HL-60 (cell line): ENCODE results near the gene DIAPH2.

Experiments used
- GABPA ChIP-seq: IDR thresholded peaks from 2 replicates; pipeline ENCODE4 v1.6.1; 2012; ENCODE audit warnings: low read depth
- POLR2AphosphoS5 ChIP-seq: IDR thresholded peaks from 2 replicates; pipeline ENCODE4 v1.6.1; 2012; ENCODE audit warnings: low read depth
- SPI1 ChIP-seq: IDR thresholded peaks from 2 replicates; pipeline ENCODE4 v1.6.1; 2012; ENCODE audit warnings: low read depth, mild to moderate bottlenecking, borderline replicate concordance
- TF ChIP-seq, protein P1 (sequence below): IDR thresholded peaks from one replicate; pipeline ENCODE4 v1.5.1; 2011; ENCODE audit warnings: low read length, control low read depth, inconsistent platforms; ENCODE audit not compliant: insufficient read depth
- TF ChIP-seq, protein P2 (sequence below): IDR thresholded peaks from 2 replicates; pipeline ENCODE4 v1.6.1; 2012; ENCODE audit warnings: low read depth; ENCODE audit not compliant: insufficient replicate concordance

DNA sequence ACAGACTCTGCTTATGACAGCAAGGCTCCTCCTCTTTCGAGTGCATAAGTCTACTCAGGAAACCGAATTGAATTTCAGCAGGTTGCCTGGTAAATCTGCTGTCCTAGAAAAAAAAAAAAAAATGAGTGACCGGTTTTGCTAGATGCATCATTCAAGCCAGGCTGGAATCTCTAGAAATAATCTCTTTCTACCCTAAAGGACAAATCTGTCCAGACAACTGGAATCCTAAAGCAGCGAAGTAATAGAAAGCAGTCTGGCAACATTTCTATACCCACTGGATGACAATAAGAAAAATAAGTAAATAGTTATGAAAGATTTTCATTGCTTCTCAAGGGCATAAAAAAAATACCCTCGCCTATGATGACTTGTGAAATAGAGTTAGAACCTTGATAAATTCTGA lies 902.5 kb downstream of the DIAPH2 start:
- TF ChIP-seq, protein P1, sequence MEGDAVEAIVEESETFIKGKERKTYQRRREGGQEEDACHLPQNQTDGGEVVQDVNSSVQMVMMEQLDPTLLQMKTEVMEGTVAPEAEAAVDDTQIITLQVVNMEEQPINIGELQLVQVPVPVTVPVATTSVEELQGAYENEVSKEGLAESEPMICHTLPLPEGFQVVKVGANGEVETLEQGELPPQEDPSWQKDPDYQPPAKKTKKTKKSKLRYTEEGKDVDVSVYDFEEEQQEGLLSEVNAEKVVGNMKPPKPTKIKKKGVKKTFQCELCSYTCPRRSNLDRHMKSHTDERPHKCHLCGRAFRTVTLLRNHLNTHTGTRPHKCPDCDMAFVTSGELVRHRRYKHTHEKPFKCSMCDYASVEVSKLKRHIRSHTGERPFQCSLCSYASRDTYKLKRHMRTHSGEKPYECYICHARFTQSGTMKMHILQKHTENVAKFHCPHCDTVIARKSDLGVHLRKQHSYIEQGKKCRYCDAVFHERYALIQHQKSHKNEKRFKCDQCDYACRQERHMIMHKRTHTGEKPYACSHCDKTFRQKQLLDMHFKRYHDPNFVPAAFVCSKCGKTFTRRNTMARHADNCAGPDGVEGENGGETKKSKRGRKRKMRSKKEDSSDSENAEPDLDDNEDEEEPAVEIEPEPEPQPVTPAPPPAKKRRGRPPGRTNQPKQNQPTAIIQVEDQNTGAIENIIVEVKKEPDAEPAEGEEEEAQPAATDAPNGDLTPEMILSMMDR: no peak
- TF ChIP-seq POLR2AphosphoS5: no peak
- TF ChIP-seq GABPA: no peak
- TF ChIP-seq SPI1: no peak
- TF ChIP-seq, protein P2, sequence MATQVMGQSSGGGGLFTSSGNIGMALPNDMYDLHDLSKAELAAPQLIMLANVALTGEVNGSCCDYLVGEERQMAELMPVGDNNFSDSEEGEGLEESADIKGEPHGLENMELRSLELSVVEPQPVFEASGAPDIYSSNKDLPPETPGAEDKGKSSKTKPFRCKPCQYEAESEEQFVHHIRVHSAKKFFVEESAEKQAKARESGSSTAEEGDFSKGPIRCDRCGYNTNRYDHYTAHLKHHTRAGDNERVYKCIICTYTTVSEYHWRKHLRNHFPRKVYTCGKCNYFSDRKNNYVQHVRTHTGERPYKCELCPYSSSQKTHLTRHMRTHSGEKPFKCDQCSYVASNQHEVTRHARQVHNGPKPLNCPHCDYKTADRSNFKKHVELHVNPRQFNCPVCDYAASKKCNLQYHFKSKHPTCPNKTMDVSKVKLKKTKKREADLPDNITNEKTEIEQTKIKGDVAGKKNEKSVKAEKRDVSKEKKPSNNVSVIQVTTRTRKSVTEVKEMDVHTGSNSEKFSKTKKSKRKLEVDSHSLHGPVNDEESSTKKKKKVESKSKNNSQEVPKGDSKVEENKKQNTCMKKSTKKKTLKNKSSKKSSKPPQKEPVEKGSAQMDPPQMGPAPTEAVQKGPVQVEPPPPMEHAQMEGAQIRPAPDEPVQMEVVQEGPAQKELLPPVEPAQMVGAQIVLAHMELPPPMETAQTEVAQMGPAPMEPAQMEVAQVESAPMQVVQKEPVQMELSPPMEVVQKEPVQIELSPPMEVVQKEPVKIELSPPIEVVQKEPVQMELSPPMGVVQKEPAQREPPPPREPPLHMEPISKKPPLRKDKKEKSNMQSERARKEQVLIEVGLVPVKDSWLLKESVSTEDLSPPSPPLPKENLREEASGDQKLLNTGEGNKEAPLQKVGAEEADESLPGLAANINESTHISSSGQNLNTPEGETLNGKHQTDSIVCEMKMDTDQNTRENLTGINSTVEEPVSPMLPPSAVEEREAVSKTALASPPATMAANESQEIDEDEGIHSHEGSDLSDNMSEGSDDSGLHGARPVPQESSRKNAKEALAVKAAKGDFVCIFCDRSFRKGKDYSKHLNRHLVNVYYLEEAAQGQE: no peak
